ENCODE measurements around the gene SOCS3. TPM values are rescaled to one million over a fixed set of nuclear protein-coding genes. Genes with fewer than 3 reads are reported as not detected.

SOCS3 gene
- total and polyA plus RNA-seq, 3 donors from 2014 or later: 2.2 to 17.8 (median 9.6) TPM

GRCh38 chr17:78372841-78373240 lies 13.0 kb upstream of the SOCS3 start:
- TF ChIP-seq POLR2A (IDR thresholded peaks at IDR 0.05): no peak
- no peak for TF ChIP-seq CTCF (IDR thresholded peaks at IDR 0.05)
- H3K27me3 ChIP-seq: no peaks in the 10 kb centered on the region
- WGBS, 2 donors: 73 to 74% methylated on average over 4 to 5 of the region's 5 CpGs
- H3K36me3 ChIP-seq (ENCODE audit: low read depth, missing control alignments): no peaks in the 10 kb centered on the region
- no peak overlapping the region for H3K27ac ChIP-seq
- no peaks in the 10 kb centered on the region for H3K4me1 ChIP-seq
- no peak overlapping the region for H3K4me3 ChIP-seq
- intact Hi-C loops (cut with DNase I; ENCODE audit: low total_unique reads): no loop called here
- DNase-seq: no peak
- H3K9me3 ChIP-seq: no peaks in the 10 kb centered on the region

DNA sequence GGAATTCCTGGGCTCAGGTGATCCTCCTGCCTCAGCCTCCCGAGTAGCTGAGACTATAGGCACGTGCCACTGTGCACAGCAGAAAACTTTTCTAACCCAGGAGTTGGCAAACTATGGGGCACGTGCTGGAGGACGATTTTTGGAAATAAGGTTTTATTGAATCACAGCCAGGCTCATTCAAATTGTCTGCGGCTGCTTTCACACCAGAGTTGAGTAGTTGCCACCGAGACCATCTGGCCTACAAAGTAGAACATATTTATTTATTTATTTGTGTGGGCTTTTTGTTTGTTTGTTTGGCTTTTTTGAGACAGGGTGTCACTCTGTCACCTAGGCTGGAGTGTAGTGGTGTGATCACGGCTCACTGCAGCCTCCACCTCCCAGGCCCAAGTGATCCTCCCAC lies 11.2 kb upstream of the SOCS3 start:
- DNase-seq: no peak
- Histone ChIP-seq H3K27me3 (no peaks in the 10 kb centered on the region), H3K4me1 (peaks cover 6% of the 10 kb centered on the region), H3K4me3 (no peak overlapping the region), H3K27ac (no peak overlapping the region), H3K36me3 (ENCODE audit: low read depth, missing control alignments) (no peaks in the 10 kb centered on the region), H3K9me3 (no peaks in the 10 kb centered on the region)
- intact Hi-C loops (cut with DNase I; ENCODE audit: low total_unique reads): no loop called here
- WGBS, 2 donors: 82 to 89% methylated on average over 7 of the region's 7 CpGs
- TF ChIP-seq POLR2A (IDR thresholded peaks at IDR 0.05): no peak
- no peak for TF ChIP-seq CTCF (IDR thresholded peaks at IDR 0.05)

- no peaks in the 10 kb centered on the region for H3K27me3 ChIP-seq
- peaks cover 15% of the 10 kb centered on the region for H3K4me1 ChIP-seq
- no peak for DNase-seq
- TF ChIP-seq CTCF (IDR thresholded peaks at IDR 0.05) (no peak), POLR2A (IDR thresholded peaks at IDR 0.05) (no peak)
- no peaks in the 10 kb centered on the region for H3K36me3 ChIP-seq (ENCODE audit: low read depth, missing control alignments)
- intact Hi-C loops (cut with DNase I; ENCODE audit: low total_unique reads): no loop called here
- no peaks in the 10 kb centered on the region for H3K9me3 ChIP-seq
- H3K4me3 ChIP-seq: no peak overlapping the region
- no peak overlapping the region for H3K27ac ChIP-seq
- WGBS, 2 donors: 80% methylated on average over 13 of the region's 13 CpGs
Observed at GRCh38 chr17:78369791-78370381, 10.0 kb upstream of the SOCS3 start.

GRCh38 chr17:78368854-78369495 lies 9.1 kb upstream of the SOCS3 start:
- H3K36me3 ChIP-seq (ENCODE audit: low read depth, missing control alignments): no peaks in the 10 kb centered on the region
- H3K27me3 ChIP-seq: no peaks in the 10 kb centered on the region
- WGBS, 2 donors: 96% methylated on average over 8 of the region's 8 CpGs
- no peaks in the 10 kb centered on the region for H3K9me3 ChIP-seq
- H3K4me3 ChIP-seq: no peak overlapping the region
- TF ChIP-seq POLR2A (IDR thresholded peaks at IDR 0.05) (no peak), CTCF (IDR thresholded peaks at IDR 0.05) (no peak)
- DNase-seq: no peak
- intact Hi-C loops (cut with DNase I; ENCODE audit: low total_unique reads): no loop called here
- H3K27ac ChIP-seq: no peak overlapping the region
- H3K4me1 ChIP-seq: peaks cover 15% of the 10 kb centered on the region

- no peak overlapping the region for H3K4me3 ChIP-seq
- H3K4me1 ChIP-seq: peaks cover 15% of the 10 kb centered on the region
- no peaks in the 10 kb centered on the region for H3K27me3 ChIP-seq
- TF ChIP-seq POLR2A (IDR thresholded peaks at IDR 0.05): no peak
- no peak for TF ChIP-seq CTCF (IDR thresholded peaks at IDR 0.05)
- intact Hi-C loops (cut with DNase I; ENCODE audit: low total_unique reads): no loop called here
- no peaks in the 10 kb centered on the region for H3K36me3 ChIP-seq (ENCODE audit: low read depth, missing control alignments)
- no peaks in the 10 kb centered on the region for H3K9me3 ChIP-seq
- no peak overlapping the region for H3K27ac ChIP-seq
- 87 to 95% methylated on average over 4 to 6 of the region's 6 CpGs for WGBS, 2 donors
- no peak for DNase-seq
Observed at GRCh38 chr17:78368348-78368747, 8.5 kb upstream of the SOCS3 start.

Data from testis (tissue), 3 donors.